HepG2 (cell line): Measurements from ENCODE around the gene ISCA2. TPM values are rescaled to one million over a fixed set of nuclear protein-coding genes. Genes with fewer than 3 reads are reported as not detected.

Experiments used
- ATAC-seq: fragments of 200-7000 bp; cut with Tn5 transposase; 3 replicates; pipeline ENCODE4 v1.9.1; 2020; ENCODE audit warnings: mild to moderate bottlenecking, moderate library complexity
- BruUV-seq: library from RNA; stranded (reverse); fragments of 400-500 nt; replicated peaks from 2 replicates; lab custom pipeline; 2021; lab: Mats Ljungman, UMichigan
- CTCF ChIA-PET: fragments of 300-600 bp; formaldehyde crosslinking; extraction: SDS; loops from one replicate; lab custom pipeline; 2021; ENCODE audit warnings: low total read pairs, inconsistent platforms, low intra/inter-chr PET ratio; lab: Yijun Ruan, JAX
- POLR2A ChIA-PET: fragments of 350-600 bp; sonication (Branson Sonifier 250); formaldehyde crosslinking; loops from one replicate; lab custom pipeline; 2020; ENCODE audit warnings: antibody characterized with exemption, inconsistent platforms; lab: Yijun Ruan, JAX
- DNase-seq: peaks from one replicate; pipeline ENCODE4 v3.0.0-alpha.2; 2015; ENCODE audit warnings: low spot score
- FAIRE-seq: peaks from 3 replicates; lab custom pipeline; 2011; peaks lifted over from hg19 to GRCh38; lab: Jason Lieb, UNC
- H2AFZ ChIP-seq: one replicate; pipeline ENCODE4 v1.6.1; 2011; ENCODE audit warnings: low read length, inconsistent platforms
- H3K27ac ChIP-seq: fragments of 300-600 bp; 3 replicates; pipeline ENCODE4 v1.8.0; 2011; ENCODE audit warnings: mixed run types, mild to moderate bottlenecking, mixed read lengths, low read length, inconsistent platforms; ENCODE audit not compliant: insufficient read depth; ENCODE audit errors: extremely low read length
- H3K27me3 ChIP-seq, 2 experiments: fragments of 200-600 bp in 1 of 2; 2 replicates in 1 of 2; 3 replicates in 1 of 2; pipeline versions ENCODE4 v1.6.0 to v1.8.0; 2011; ENCODE audit warnings: low read length in 2 of 2, mild to moderate bottlenecking in 2 of 2, moderate library complexity in 2 of 2, inconsistent platforms in 1 of 2; ENCODE audit not compliant: insufficient read depth in 2 of 2, control insufficient read depth in 1 of 2
- H3K36me3 ChIP-seq, 2 experiments: fragments of 200-600 bp in 1 of 2; replicated peaks in 1 of 2; 2 replicates in 1 of 2; 3 replicates in 1 of 2; pipeline versions ENCODE4 v1.5.1 to v1.8.0; 2011; ENCODE audit warnings: low read length in 2 of 2, inconsistent platforms in 1 of 2; ENCODE audit not compliant: insufficient read depth in 2 of 2, control insufficient read depth in 1 of 2
- H3K4me1 ChIP-seq: 2 replicates; pipeline ENCODE4 v1.5.1; 2012; ENCODE audit warnings: low read length, inconsistent platforms; ENCODE audit not compliant: insufficient read depth
- H3K4me2 ChIP-seq: 2 replicates; pipeline ENCODE4 v1.6.0; 2011; ENCODE audit warnings: low read depth, low read length, inconsistent platforms
- H3K4me3 ChIP-seq, 3 experiments: fragments of 200-600 bp in 1 of 3; sonication (generic), shearing (Covaris generic) in 1 of 3; replicated peaks in 1 of 3; 2 replicates each; pipeline ENCODE4 v1.5.1; 2011 to 2016; ENCODE audit warnings: low read length in 3 of 3, inconsistent platforms in 2 of 3, low read depth in 2 of 3, mild to moderate bottlenecking in 2 of 3, control low read depth in 1 of 3, mixed read lengths in 1 of 3; ENCODE audit not compliant: insufficient read depth in 1 of 3
- H3K79me2 ChIP-seq: one replicate; pipeline ENCODE4 v1.6.1; 2011; ENCODE audit warnings: low read length, inconsistent platforms; ENCODE audit not compliant: insufficient read depth
- H3K9ac ChIP-seq: 2 replicates; pipeline ENCODE4 v1.6.0; 2011; ENCODE audit warnings: mild to moderate bottlenecking, low read depth, low read length, inconsistent platforms; ENCODE audit not compliant: insufficient read depth
- H3K9me3 ChIP-seq: 2 replicates; pipeline ENCODE4 v1.5.1; 2012; ENCODE audit warnings: mild to moderate bottlenecking, low read length
- H4K20me1 ChIP-seq: 2 replicates; pipeline ENCODE4 v1.6.0; 2011; ENCODE audit warnings: inconsistent platforms, mild to moderate bottlenecking, low read length, moderate library complexity; ENCODE audit not compliant: insufficient read depth
- ATF7-NPFF ChIP-seq: sonication (generic); formaldehyde crosslinking; IDR thresholded peaks from 2 replicates; pipeline ENCODE4 v1.8.1; 2023; ENCODE audit warnings: mild to moderate bottlenecking, low read depth, missing genetic modification reagents, moderate library complexity
- ATM ChIP-seq: fragments of 450-650 bp; IDR thresholded peaks from 2 replicates; pipeline ENCODE4 v1.7.1; 2017; ENCODE audit warnings: mild to moderate bottlenecking, borderline replicate concordance
- CREM ChIP-seq, 2 experiments: sonication (generic) in 1 of 2; formaldehyde crosslinking in 1 of 2; IDR thresholded peaks; 2 replicates each; pipeline versions ENCODE4 v1.4.0 to v1.6.1; 2016 to 2020; ENCODE audit warnings: antibody characterized with exemption in 1 of 2, mild to moderate bottlenecking in 1 of 2, missing genetic modification reagents in 1 of 2
- DMAP1 ChIP-seq: IDR thresholded peaks from 2 replicates; pipeline ENCODE4 v1.6.1; 2016
- GLMP ChIP-seq: sonication (generic); formaldehyde crosslinking; IDR thresholded peaks from 2 replicates; pipeline ENCODE4 v1.9.0; 2021; ENCODE audit warnings: missing genetic modification reagents, mild to moderate bottlenecking, borderline replicate concordance
- JARID2 ChIP-seq: sonication (generic); formaldehyde crosslinking; IDR thresholded peaks from 2 replicates; pipeline ENCODE4 v1.8.1; 2023; ENCODE audit warnings: missing genetic modification reagents, inconsistent platforms; ENCODE audit not compliant: insufficient replicate concordance
- JUNB ChIP-seq: sonication (generic); formaldehyde crosslinking; IDR thresholded peaks from 2 replicates; pipeline ENCODE4 v1.8.0; 2022; ENCODE audit warnings: missing genetic modification reagents, mild to moderate bottlenecking, borderline replicate concordance
- KAT2B ChIP-seq: fragments of 150-350 bp; IDR thresholded peaks from 2 replicates; pipeline ENCODE4 v1.6.1; 2014; ENCODE audit warnings: low read depth, low read length, borderline replicate concordance
- MXD3 ChIP-seq: IDR thresholded peaks from 2 replicates; pipeline ENCODE4 v1.6.1; 2016; ENCODE audit warnings: mild to moderate bottlenecking, missing biosample characterization, missing genetic modification reagents
- SMC3 ChIP-seq: IDR thresholded peaks from 2 replicates; pipeline ENCODE4 v1.6.1; 2011; ENCODE audit warnings: low read length, improper control_type of control experiment
- THRA ChIP-seq: sonication (generic); formaldehyde crosslinking; IDR thresholded peaks from 2 replicates; pipeline ENCODE4 v1.4.0; 2020; ENCODE audit warnings: missing genetic modification reagents, borderline replicate concordance
- ZNF337 ChIP-seq: sonication (generic); formaldehyde crosslinking; IDR thresholded peaks from 2 replicates; pipeline ENCODE4 v1.5.1; 2020; ENCODE audit warnings: missing genetic modification reagents, low read depth, mild to moderate bottlenecking, borderline replicate concordance
- ZNF570 ChIP-seq: sonication (generic); formaldehyde crosslinking; IDR thresholded peaks from 2 replicates; pipeline ENCODE4 v1.4.0; 2020; ENCODE audit warnings: mild to moderate bottlenecking, missing genetic modification reagents, borderline replicate concordance
- ZNF609 ChIP-seq: sonication (generic); formaldehyde crosslinking; IDR thresholded peaks from 2 replicates; pipeline ENCODE4 v1.4.0; 2020; ENCODE audit warnings: mild to moderate bottlenecking, missing genetic modification reagents, borderline replicate concordance
- WGBS: methylation state at CpG from one replicate; pipeline ENCODE4 v1.1.6; 2017; ENCODE audit warnings: low lambda C conversion rate; 5-methylcytosine and 5-hydroxymethylcytosine counted together
- in situ Hi-C: cut with HindIII; loops from 2 replicates; pipeline ENCODE4 v1.10.0; 2017; ENCODE audit warnings: low pct_unique_long_range_greater_than_20kb; ENCODE audit not compliant: extremely low pct_ligation_motif_present
- intact Hi-C: fragments of 100-400 bp; cut with micrococcal nuclease; formaldehyde crosslinking; loops from one replicate; pipeline ENCODE4 v1.10.0; 2022; ENCODE audit not compliant: unreplicated experiment
- polyA plus RNA-seq, 8 experiments: library from polyadenylated mRNA; depleted of rRNA in 3 of 8; stranded (reverse) in 7 of 8; unstranded in 1 of 8; fragments of >200 nt; fragmentation: Illumina TruSeq in 4 of 8; extraction: Trizol in 4 of 8; gene quantifications; 2 replicates each; pipeline versions ENCODE4 v1.2.1 to v1.2.3, GENCODE V29; 2011 to 2016; ENCODE audit warnings: low read depth in 4 of 8, missing spikeins in 1 of 8, mixed read lengths in 1 of 8; ENCODE audit not compliant: insufficient read depth in 1 of 8
- total RNA-seq, 5 experiments: library from RNA; depleted of rRNA; stranded (reverse); fragments of >200 nt; fragmentation: Illumina TruSeq; extraction: Trizol; gene quantifications; 2 replicates each; pipeline ENCODE4 v1.2.3, GENCODE V29; 2016; ENCODE audit warnings: low read depth in 1 of 5

ISCA2 gene
- total and polyA plus RNA-seq, 2 of the 13 experiments (the other 11 are each of a cell fraction or from before 2014, with no cell fraction given), result 32.1 to 43.4 TPM

DNA sequence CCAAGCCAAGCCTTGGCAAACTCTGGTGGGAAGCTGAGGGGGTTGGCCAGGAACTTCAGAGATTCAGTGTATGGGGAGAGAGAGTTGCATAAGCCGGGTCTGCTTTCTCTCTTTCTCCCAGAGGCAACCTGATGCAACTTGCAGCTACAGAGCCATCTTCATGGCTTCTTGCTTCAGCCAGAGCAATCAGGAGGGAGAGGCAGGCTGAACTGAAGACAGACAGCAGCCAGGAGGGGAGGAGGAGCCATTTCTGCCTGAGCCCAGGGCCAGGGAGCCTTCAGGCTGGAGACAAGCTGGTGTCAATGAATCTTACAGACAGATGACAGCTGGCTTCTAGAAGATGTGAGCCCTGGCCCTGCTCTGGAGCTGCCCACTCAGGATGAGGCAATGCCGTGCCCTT lies 19.2 kb upstream of the ISCA2 start:
- no peak for DNase-seq
- no peaks in the 10 kb centered on the region for H3K27me3 ChIP-seq
- in situ Hi-C loops (no loop called here), intact Hi-C loops (no loop called here)
- H3K9me3 ChIP-seq, result no peaks in the 10 kb centered on the region
- H3K4me1 ChIP-seq, result no peaks in the 10 kb centered on the region
- no peak for TF ChIP-seq ZNF570
- no peak for TF ChIP-seq JUNB (CRISPR knock-in tag)
- TF ChIP-seq CREM (IDR thresholded peaks at IDR 0.05), result no peak
- no peak for TF ChIP-seq CREM (CRISPR knock-in tag; IDR thresholded peaks at IDR 0.05)
- no peak for TF ChIP-seq ZNF609 (CRISPR knock-in tag)
- TF ChIP-seq MXD3, result no peak
- no peak for TF ChIP-seq KAT2B
- TF ChIP-seq ATF7-NPFF, result no peak
- no peak for TF ChIP-seq ZNF337 (CRISPR knock-in tag)
- TF ChIP-seq GLMP (CRISPR knock-in tag), result no peak
- no peak for TF ChIP-seq JARID2
- no peak for TF ChIP-seq ATM
- no peak for TF ChIP-seq SMC3
- TF ChIP-seq DMAP1, result no peak
- TF ChIP-seq THRA (CRISPR knock-in tag), result no peak
- H3K27ac ChIP-seq, result no peak overlapping the region
- no peaks in the 10 kb centered on the region for H3K79me2 ChIP-seq
- H2AFZ ChIP-seq, result no peak overlapping the region
- FAIRE-seq, result no peak
- ChIA-PET POLR2A (interaction anchor here (0.5 kb wide), 1 partner anchor 109 kb away, joined by 3 read pairs; no protein-coding TSS in a partner anchor), CTCF (no interaction called here)
- H3K4me3 ChIP-seq, result no peak overlapping the region
- H3K36me3 ChIP-seq, result peaks cover 7 to 43% of the 10 kb centered on the region in 2 experiments
- ATAC-seq, result no peak
- 97% methylated on average over 2 of the region's 2 CpGs for WGBS
- no TSS peak for BruUV-seq
- no peaks in the 10 kb centered on the region for H4K20me1 ChIP-seq
- no peak overlapping the region for H3K9ac ChIP-seq
- no peak overlapping the region for H3K4me2 ChIP-seq
